Measurements from ENCODE around the gene FUT8.

Gene FUT8

GRCh38 chr14:65718629-65719028 lies 306.1 kb downstream of the FUT8 start:
- no peak for DNase-seq

DNA sequence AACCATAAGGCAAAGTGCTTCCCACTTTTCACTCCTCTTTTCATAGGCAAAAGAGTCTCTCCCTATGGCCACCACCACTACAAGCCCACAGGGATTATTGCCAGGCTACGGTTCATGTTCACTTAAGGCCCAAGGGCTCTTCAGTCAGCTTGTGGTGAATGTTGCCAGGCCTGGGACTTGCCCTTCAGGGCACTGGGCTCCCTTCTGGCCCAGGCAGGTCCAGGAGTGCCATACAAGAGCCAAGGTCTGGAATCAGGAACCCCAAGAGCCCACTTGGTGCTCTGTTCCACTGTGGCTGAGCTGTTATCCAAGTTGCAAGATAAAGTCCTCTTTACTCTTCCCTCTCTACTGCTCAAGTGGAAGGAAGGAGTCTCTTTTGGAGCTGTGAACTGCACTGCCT lies 307.6 kb downstream of the FUT8 start:
- DNase-seq, result no peak

- no peak for DNase-seq
Observed at GRCh38 chr14:65720743-65721142, 308.2 kb downstream of the FUT8 start.

GRCh38 chr14:65723348-65723747 lies 310.8 kb downstream of the FUT8 start:
- DNase-seq, result no peak

- no peak for DNase-seq
Observed at GRCh38 chr14:65728604-65729003, 316.1 kb downstream of the FUT8 start.

GRCh38 chr14:65729566-65729965 lies 317.0 kb downstream of the FUT8 start:
- no peak for DNase-seq

DNA sequence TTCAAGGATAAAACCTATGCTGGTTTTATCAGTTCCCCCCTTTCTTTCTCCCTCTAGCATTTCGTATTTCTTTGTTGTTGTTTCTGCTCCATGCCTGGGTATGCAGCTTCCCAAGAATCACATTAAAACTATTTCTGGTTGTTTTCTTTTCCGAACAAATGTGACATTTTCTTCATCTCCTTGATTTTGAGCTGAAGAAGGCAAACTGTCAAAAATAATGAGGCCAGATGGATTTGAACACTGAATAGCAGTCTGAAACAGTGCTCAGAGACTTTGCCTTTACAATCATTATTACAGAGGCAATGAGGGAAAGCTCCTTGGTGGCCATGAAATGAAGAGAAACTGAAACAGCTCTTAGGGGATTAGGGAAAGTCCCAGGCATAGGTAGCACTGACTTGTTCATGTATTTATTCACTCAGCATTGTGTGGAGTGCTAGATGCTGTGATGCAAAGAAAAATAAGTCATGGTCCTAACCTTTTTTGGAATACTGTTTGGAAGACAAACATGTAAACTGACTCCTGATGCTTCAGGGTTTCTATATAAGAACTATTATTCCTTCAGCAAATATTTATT lies 319.5 kb downstream of the FUT8 start:
- no peak for DNase-seq

- peak; percentile 22 for DNase-seq
Observed at GRCh38 chr14:65738339-65738738, 325.8 kb downstream of the FUT8 start.

DNA sequence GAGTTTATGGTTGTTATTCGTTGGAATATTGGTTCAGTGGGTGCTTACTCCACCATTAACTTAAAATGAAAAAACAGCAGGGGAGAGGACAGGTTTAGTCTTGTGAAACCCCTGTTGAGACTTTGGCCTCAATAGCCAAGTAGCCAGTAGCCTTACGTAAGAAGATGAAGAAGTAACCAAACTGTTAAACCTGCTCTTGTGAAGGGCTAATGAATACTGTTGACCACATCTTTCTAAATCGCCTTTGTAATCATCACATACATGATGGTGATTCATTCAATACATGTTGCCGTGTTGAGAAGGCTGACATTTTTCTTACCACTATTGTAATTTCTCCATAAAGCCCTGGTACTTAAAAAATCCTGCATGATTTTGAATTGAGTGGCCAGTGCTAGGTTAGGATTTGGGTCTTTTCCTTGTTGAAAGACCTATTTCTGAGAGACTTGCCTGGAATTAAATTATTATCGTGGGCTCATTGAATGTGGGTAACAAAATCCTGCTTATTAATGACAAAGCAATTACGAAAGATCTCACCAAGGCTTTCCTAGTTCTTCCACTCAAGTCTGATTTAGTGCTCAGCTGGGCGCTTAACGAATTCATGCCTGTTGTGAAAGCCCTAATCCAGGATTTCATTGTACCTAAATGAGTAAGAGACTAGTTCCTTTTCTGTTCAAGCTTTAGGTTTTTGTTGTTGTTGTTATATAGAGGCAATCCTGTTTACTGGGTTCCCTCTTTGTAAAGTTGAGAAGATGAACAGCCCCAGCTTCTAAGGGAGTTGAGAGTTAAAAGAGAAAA lies 333.1 kb downstream of the FUT8 start:
- DNase-seq, result no peak

- DNase-seq, result no peak
Observed at GRCh38 chr14:65748796-65749195, 336.3 kb downstream of the FUT8 start.

DNA sequence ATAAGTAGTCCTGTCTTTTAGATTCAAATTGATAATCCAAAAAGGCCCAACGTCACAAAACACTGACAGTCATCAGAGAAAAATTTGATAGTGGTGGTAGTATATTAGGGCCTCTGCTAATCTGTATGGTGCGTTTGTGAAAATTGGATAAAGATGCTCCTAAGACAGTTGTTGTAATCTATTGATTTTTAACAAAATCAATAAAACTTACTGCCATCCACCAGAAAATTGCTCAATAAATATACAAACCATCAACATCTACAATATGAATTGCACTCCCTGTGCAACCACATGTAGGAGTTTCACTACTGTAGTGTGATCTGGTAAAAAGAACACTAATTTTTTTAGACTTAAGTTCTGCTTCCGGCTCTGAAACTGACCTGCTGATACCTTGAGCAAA lies 336.8 kb downstream of the FUT8 start:
- DNase-seq, result no peak

DNA sequence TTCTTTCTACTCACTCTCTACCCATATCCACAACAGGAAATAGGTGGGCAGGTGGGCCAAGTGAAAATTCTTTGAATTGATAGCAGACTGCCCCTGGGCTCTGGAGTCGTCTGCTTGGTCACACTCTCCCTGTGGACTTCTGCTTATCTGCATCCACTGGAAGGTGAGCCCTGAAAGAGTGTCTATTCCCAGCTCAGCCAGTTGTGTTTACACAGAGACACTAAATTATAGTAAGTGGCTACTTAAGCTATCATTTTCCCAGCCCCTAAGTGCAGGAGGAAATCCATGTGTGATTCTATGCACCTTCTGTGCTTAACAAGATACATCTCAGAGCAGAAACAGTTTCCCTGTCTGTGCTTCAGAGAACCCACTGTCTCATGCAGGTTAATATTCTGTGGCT lies 338.4 kb downstream of the FUT8 start:
- peak; percentile 97 for DNase-seq

DNA sequence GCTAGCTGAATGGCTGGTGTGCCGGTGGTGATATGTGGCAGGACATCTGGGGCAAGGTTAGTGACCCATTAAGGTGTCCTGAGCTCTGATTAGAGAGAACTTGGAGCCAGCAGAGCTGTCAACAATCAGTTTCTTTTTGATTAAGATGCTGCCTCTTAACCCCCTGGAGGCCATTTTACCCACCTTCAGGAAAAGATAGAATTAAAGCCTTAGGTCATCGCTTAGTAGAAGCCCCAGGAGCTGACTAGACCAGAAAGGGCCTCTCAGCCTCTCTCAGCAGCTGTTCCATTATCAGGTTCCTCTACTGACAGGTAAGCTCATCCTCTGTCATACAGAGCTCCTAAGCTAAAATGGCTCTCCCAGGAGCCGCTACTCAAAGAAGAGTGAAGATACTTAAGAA lies 339.0 kb downstream of the FUT8 start:
- peak; percentile 85 for DNase-seq

DNA sequence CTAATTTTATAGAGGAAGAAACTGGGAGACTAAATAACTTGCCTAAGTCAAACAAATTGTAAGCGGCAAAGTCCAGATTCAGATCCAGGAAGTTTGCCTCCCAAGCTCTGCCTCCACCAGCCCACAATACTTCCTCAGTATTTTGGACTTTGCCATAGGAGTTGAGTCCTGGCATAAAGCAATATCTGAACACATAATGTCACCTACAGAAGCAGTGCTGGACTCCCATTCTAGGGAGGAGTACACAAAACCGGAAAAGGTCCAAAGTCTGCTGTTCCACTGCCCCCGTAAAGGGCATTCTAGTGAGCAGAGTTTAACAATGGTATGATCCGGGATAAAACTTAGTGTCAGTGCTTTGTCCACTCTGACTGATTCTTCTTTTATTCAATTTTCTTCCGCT lies 340.5 kb downstream of the FUT8 start:
- DNase-seq, result no peak

- DNase-seq, result no peak
Observed at GRCh38 chr14:65755331-65755730, 342.8 kb downstream of the FUT8 start.

DNA sequence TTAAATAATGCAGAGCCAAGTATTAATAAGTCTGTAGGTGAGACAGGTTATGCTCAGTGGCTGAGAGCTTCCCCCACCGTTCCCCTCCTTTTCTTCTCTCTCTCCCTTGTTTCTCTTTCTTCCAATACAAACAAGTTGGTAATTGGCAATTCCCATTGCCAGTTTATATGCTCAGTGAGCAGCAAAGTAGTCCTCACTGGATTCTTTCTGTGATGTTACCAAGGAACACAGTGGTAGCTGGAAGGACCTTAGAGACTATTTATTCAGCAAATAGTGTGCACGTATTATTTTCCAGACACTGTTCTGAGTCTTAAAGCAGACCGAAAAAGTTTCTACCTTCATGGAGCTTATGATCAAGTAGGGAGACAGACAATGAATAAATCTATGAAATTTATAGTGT lies 344.4 kb downstream of the FUT8 start:
- no peak for DNase-seq

- no peak for DNase-seq
Observed at GRCh38 chr14:65769151-65769550, 356.6 kb downstream of the FUT8 start.

DNA sequence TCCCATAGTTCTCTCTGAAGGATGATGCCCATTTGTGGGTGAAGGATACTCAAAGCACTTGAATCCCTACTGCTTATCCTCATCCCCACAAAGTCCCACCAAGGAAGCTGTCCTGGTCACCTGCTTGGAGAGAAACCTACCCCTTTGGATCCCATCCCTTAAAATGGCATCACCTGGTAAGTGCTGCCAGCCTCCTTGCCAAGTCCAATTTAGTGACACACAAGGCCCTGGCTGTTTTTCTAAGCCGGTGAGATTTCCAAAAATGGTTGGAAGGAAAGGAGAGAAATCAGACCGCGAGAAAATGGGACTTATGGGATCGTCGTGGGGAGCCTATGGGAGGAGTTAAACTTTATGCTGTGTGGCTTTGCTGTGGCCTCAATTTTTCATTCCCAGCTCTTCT lies 358.2 kb downstream of the FUT8 start:
- DNase-seq, result no peak

- no peak for DNase-seq
Observed at GRCh38 chr14:65771271-65771670, 358.7 kb downstream of the FUT8 start.

DNA sequence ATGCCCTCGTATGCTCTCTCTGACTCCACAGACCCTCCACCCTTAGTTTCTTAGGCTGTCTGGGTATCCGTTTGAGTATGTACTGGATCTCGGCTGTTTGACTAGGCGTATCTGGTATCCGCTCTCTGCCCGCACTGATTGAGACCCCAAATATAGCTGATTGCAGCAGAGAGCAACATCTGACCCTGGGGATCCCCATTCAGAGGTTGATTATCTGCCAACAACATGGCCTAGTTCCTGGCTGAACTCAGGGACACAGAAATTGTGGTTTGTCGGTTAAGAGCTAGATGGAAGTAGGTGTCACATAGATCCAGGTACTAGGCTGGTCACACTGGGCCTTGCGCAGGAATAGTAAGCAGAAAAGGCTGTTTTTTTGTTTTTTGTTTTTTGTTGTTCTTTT lies 359.9 kb downstream of the FUT8 start:
- no peak for DNase-seq

GRCh38 chr14:65772921-65773574 lies 360.5 kb downstream of the FUT8 start:
- DNase-seq, result no peak

DNA sequence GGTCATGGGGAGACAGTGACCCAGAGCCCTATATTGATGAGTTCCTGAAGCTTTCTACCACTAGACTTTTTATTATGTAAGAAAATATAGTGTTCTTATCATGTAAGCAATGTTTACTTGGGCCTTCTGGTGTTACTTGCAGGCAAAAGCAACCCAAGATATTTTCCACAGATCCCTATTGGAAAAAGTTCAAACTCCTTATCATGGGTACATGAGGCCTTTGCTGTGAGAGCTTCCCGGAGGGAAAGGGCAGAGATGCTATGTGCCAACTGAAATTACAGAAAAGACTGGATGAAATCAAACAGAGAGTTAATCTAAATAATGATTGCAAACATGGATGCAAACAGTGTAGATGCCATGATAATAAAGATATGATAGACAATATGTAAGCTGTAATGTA lies 361.5 kb downstream of the FUT8 start:
- DNase-seq, result no peak

DNA sequence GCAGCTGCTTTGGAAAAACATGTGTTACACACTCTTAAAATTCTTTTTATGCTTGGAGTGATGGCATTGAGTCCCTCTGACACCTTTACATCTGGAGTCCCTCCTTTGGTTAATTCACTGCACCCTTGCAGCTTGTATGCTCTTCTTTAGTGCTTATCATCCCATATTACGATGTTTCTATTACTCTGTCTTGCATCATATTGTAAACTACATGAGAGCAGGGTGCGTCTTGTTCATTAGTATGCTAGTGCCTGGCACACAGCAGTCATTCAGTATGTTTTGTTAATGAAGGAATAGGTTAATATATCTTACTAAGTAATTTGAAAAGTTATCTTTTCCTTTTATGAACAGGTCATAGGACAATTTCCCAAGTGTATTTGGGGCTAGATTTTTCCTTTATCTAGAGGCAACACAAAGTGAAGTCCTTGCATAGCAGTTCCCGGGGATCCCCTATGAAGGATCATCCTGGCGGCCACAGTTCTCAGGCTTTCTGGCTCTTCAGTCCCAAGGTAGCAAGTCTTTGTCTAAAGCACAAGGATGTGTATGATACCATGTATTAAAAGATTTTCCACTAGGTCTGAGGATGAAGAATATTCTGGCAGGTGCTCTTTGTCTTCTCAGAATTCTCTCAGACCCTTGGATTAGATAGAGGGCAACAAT lies 363.8 kb downstream of the FUT8 start:
- DNase-seq, result no peak

DNA sequence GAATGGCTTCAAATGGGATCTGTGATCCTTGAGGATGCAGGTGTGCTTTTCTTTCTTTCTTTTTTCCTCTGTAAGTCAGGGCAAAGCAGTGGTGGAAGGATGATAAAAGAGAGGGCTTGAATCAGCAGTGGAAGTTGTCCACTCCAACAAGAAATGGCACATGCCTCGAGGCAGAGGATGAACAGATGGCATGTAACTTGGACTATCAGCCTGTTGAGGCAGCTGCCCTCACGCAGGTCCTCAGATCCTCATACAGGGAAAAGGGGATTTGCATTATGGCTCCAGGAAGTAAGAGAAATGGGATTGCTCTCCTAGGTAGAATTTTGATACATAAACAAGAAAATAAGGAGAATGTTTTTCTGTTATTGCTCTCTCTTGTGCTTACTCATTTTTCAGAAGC lies 368.0 kb downstream of the FUT8 start:
- peak; percentile 64 for DNase-seq

Measured in NCI-H69 (cell line).